Activated CD4-positive, alpha-beta T cell treated with anti-CD3 and anti-CD28 coated beads, Interleukin-2, amount 50 U/mL, for 16 hours (primary cell): ENCODE measurements around the gene WDR88.
A peak's percentile ranks its signal among the peaks of the same experiment; 100 is the strongest.
"Not testable (repeated sequence)": the region's sequence is repeated elsewhere in the genome, so short reads cannot be mapped to it uniquely, and the experiment has no call there.

Experiments
- DNase-seq: peaks from one replicate; pipeline ENCODE4 v3.0.0-alpha.2; 2020

WDR88 gene

DNA sequence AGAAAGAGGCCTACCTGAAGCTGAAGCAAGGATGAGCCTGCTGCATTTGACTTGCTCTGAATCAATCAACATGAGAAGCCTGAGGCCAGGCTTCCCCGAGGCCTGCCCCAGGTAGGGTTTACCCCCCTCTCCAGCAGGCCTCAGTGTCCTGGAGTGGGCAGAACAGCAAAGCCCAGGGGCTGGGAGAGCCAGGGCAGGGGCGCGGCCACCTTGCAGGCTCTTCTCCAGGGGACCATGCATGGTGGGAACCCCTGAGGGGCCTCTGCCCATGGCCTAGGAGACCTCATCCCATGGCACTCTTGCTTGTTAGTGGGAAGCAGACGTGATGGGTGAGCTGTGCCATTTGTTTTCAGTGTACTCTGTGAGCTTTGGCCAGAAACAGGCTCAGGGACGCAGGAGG, 42.3 kb downstream of the WDR88 start:
- DNase-seq = no peak

DNA sequence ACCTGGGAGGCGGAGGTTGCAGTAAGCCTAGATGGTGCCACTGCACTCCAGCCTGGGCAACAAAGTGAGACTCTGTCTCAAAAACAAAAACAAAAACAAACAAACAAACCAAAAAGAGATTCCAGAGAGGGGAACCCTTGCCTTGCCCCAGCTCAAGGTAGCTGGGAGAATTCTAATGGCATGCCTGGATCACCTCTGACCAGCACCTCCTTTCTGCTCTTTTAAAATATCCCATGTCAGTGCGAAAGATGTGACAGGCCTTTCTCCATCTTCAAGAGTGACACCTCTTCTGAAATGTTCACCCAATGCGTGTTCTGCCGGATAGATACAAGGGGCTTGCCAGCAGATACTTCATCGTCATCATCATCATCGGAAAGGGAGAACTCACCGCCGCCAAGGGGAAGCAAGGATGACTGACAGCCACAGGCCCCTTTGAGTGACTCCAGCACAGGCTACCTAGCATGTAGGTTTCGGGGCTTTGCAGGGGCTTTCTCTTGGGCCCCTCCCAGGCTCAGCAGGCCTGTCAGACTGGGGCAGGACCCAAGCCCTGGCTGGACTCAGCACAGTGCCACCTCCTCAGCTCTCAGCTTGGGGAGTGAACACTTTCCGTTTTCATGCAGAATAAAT, 43.4 kb downstream of the WDR88 start:
- DNase-seq = no peak

DNA sequence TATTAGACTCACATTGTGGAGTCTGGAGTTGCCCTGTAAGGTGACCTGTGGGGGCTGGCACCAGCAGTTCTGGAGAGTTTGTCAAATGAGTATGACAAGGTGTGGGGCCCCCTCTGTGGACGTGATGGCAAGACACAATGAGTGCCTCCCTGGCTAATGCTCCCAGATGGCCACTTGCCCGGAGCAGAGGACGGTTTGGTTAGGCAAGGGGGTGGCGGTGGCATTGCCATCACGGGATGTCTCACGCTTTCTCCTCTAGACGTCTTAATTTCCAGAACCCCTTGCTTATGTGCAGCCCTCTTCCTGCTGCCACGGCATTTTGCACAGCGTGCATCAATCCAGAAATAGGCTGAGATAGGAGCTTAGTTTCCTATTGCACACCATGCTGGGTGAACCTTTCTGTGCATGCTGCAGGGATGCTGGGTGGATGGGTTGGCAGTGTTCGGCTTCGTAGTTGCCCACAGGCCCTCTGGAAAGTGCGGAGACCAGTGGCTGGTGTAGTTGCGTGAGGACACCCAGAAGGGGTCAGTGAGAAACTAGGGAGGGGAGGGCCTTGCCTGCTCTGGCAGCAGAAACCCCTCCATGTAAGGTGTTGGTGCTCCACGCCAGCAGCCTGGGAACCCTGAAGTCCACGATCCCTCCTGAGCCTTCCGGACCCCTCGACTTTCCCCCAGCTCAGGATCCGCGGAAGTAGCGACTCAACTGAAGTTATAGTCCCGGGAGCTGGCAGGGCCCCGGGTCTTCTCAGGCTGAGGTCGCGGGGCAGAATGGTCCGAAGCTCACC, 44.2 kb downstream of the WDR88 start:
- DNase-seq = peak; percentile 18

DNA sequence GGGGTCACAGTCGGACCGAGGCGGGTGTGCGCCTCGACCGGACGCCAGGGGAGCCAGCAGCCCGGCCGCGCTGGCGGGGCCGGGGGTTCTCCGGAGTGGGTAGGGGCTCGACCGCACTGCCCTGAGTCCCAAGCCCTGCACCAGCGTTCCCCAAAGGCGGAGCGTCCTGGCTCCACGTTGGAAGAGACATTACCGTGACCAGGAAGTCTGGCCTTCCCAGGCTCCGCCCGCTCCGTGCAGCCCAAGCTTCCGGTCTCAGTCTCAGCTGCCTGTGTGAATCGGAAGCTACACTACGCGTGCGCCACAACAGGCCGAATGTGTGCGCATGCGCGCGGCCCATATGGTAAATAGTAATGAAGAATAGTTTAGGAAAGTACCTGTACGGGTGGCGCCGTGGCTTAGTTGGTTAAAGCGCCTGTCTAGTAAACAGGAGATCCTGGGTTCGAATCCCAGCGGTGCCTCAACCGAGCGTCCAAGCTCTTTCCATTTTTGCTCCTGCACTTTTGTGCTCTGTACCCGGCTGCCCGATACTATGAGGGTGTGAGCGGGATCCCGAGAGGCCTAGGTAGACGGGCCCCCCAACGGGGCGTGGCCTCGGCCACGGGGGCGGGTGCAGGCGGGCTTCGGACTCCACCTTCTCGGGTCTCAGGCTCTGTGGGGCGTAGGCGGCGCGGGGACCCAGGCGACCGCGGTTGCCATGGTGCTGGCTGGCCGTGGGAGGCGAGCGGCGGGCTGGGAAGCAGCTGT, 44.9 kb downstream of the WDR88 start:
- peak; percentile 99 for DNase-seq

DNA sequence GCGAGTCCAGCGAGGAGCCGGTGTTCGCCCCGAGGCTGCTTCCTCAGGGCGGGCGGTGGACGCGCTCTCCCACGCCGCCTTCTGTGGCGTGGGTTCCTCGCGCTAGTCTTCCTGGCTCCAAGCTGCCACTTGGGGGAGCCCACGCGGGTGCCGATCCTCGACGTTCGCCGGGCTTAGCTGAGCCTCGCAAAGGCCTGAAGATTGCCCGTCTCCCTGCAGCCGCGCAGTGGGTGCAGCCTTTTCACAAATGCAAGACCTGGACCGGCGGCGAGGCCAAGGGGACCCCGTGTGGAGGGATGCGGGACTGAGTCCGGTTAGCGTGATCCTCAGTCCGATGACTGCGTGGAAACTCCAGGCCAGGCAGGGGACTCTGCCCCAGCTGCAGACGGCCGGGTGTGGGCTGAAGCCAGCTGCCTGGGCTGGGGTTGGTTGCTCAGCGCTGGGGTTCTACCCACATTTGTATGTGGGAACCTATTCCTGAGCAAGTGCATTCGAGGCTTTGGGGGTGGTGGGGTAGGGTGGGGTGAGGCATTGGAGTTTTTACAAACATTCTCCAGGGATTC, 45.6 kb downstream of the WDR88 start:
- no peak for DNase-seq

DNA sequence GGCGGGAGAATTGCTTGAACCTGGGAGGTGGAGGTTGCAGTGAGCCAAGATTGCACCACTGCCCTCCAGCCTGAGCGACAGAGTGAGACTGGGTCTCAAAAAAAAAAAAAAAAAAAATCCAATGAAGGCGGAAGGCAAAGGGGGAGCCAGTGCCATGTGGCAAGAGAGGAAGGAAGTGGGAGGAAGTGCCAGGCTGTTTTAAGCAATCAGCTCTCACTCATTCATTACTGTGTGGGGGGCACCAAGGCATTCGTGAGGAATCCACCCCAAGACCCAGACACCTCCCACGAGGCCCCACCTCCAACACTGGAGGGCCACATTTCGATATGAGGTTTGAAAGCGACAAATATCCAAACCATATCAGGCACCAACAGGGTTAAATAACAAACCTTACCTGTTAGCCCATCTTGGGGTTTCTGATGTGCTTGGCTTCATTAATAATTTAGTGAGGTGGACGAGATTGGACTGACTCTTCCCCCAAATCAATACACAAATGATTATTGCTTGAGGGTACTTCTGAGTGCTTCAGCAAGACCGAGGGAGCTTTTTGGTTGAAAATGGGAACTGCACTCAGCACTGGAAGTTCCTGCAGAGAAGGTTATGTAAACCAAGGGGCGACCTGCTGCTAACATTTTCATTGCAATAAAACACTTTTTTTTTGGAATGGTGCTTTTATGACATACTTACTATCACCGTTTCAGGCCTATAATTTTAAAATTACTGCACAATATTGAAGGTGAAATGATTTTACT, 54.7 kb downstream of the WDR88 start:
- DNase-seq = no peak

DNA sequence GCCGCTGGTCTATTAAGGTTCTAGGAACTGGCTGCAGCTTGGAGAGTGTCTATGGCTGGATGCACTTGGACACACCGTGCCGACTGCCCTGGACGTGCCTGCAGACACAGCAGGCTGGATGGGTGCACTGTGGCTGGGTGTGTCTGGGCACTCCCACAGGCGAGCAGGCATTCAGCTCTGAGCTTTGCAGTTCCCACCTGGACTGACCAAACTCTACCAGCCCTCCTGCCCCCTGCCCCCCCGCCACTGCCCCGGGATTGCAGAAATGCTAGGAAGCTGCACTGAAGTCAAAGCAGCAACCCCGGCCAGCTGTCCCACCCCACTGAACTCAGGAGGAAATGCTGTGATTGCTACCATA, 55.2 kb downstream of the WDR88 start:
- no peak for DNase-seq

DNA sequence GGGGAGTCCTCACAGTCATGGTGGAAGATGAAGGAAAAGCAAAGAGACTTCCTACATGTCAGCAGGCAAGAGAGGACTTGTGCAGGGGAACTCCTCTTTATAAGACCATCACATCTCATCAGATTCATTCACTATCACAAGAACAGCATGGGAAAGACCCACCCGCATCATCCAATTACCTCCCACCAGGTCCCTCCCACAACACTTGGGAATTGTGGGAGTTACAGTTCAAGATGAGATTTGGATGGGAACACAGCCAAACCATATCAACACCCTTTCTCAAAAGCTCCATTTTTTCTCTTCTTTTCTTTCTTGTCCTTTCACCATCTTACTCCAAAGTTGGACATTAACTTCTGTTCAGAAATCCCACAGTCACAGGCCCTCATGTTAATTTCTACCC, 57.5 kb downstream of the WDR88 start:
- no peak for DNase-seq

DNA sequence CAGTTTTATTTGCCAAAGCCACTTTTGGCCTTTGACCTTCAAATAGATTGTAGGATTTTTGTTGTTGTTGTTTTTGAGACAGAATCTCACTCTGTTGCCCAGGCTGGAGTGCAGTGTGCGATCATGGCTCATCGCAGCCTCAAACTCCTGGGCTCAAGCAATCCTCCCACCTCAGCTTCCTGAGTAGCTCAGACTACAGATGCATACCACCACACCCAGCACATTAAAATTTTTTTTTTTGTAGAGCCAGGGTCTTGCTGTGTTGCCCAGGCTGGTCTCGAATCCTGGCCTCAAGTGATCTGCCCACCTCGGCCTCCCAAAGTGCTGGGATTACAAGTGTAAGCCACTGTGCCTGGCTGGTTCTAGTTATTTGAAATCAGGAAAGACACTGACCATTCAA, 59.2 kb downstream of the WDR88 start:
- DNase-seq = not testable (repeated sequence)

DNA sequence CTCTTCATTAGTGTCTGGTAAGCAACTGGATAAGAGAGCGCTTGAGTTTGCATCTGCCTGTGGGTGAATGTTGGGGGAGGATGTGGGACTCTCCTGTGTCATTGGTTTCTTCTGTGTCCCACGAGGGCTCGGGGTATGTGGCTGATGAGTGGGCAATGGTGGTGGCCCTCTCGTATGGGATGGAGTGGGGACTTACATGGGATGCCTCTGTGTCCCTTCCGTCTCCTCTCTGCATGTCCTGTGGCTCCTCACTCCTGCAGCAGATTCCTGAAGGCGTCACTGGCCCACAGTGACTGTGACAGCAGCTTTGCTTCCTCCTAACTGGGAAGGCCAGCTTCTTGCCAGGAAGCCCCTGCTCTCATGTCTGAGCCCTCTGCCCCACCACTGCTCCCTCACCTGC, 59.6 kb downstream of the WDR88 start:
- no peak for DNase-seq

DNA sequence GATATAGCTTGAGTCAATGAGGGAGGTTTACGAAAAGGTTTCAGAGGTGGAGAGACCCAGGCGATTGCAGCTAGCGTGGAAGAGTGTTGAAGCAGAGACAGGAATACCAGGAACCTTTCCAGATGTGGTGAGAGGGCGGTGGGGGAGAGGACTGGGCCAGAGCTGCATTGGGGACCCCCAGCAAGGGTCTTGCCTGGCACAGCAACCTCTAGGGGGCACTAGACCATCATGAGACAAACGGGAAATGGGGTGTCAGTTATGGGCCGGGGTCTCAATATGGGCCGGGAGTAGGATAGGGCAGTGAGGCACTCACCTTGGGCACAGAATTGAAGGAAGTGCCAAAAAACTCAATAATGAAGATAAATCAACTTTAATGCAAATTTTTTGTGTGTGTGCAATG, 60.1 kb downstream of the WDR88 start:
- DNase-seq = no peak

DNA sequence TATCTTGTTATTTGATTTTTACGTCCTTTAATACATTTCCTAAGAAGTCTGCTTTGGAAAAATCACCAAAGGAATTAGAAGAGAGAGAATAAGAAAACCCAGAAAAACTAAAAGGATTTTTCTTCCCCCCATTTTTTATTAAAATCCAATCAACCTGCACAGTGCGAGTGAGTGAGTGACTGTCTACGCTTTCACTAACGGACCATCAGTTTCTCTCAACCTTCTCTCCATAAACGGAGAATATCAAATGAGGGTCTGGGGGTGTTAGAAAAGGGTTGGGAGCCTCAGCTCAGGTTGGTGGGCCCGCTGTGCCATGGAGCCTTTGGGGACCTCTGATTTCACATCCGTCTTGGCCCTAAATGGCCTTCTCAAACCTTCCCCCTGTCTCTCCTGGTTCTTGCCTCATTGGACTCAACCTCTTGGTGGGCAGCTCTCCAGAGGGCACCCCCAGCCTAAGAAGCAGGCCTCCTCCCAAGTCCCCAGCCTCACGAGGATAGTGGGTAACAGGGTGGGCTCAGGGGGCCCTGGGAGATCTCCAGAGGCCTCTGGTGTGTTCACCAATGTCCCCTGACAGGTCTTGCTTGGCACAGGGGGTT, 61.5 kb downstream of the WDR88 start:
- DNase-seq = no peak

DNA sequence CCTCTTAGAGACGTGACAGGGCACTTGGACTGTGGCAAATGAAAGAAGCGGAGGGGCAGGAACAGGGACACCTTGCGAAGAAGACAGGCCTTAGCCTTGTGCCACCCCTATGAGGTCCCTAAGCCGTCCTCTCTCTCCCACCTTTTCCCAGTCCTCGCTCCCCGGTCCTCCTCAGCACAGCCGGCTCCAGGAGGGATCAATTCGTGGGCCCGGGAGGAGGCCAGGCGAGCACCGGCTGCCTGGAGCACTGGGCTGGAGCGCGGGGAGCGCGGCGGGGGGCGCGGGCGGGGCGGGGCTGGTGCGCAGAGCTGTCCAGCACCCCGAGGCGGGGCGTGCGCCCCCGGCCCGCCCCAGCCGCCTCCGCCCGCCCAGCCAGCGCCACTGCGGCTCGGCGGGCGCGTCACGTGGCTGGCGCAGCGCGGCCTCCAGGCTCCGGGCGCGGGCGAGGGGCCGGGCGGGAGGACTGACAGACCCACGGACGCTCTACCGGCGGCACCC, 62.0 kb downstream of the WDR88 start, which contains the start of gene LRP3:
TSS of gene LRP3 (plus strand) at position 466 of the 498 bp plus-strand sequence. CDS start 456 bp downstream, outside the sequence.
- no peak for DNase-seq

DNA sequence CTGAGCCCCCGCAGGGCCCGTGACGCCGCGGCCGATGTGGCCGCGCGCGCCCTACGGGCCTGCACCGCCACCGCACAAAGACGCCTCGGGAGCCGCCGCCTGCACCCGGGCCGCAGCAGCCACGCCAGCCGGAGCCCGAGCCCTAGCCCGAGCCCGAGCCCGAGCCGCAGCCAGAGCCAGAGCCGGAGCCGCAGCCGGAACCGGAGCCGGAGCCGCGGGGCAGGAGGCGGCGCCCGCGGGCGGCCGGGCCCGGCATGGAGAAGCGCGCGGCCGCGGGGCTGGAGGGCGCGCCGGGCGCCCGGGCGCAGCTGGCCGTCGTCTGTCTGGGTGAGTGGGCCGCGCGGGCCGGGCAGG, 62.6 kb downstream of the WDR88 start:
- DNase-seq = no peak

DNA sequence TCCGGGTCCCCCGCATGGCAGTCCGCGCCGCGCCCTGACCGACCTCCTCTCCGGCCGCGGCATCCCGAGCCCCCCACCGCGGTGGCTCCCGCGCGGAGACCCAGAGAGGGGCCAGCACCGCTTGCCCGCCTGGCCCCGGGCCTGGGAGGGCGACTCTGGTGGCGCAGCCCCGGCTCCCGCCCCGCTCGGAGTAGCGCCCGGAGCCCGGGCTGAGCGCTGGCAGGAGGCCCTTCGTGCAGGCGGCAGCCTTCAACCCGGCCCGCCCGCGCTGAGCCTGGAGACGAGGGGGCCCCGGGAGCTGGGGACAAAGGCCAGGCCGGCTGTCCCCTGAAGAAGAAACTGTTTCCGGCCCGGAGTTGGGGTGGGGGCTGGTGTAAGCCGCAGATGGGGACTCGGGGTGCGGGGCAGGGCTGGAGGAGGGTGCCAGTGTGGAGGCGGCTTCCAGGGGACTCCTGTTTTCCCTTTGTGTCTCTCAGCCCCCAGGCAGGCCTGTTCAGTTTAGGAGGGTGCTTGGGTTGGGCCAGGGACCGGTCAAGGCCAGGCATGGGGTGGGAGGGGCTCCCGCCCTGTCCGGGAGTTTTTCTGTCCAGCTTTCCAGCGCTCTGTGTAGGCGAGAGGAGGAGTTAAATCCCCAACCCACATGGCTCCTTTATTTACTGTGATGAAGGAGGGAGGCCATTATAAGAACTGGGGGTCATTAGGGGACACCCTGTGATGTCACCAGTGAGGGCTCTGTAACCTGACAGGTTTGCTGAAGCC, 63.2 kb downstream of the WDR88 start:
- DNase-seq = no peak

DNA sequence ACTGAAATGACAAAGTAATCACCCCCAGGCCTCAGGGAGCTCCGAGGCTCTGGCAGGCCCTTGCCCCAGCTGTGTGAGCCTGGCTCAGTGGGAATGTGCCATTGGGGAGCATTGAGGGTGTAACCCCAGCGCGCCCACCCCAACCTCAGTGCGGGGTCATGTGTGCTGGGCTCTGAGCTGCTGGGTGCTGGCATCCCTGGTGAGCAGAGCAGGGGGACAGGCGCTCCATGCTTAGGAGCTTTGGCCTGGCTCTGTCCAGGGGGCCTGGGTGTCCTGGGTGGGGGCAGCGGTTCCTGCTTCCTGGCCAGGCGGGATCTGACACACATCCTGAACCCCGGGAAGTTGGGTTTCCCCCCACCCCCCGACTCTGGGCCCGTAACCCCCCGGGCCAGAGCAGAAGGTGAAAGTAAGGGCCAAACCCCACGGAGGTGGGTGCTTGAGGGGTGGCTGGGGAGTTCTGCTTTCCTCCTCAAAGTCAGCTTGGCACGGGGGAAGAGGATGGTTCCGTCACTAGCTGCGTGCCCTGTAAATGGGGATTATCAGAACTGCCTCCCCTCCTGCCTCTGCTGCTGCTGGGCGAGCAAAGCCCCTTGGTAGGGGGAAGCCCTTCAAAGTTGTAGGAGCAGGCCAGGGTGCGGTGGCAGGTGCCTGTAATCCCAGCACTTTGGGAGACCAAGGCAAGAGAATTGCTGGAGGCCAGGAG, 63.9 kb downstream of the WDR88 start:
- no peak for DNase-seq

DNA sequence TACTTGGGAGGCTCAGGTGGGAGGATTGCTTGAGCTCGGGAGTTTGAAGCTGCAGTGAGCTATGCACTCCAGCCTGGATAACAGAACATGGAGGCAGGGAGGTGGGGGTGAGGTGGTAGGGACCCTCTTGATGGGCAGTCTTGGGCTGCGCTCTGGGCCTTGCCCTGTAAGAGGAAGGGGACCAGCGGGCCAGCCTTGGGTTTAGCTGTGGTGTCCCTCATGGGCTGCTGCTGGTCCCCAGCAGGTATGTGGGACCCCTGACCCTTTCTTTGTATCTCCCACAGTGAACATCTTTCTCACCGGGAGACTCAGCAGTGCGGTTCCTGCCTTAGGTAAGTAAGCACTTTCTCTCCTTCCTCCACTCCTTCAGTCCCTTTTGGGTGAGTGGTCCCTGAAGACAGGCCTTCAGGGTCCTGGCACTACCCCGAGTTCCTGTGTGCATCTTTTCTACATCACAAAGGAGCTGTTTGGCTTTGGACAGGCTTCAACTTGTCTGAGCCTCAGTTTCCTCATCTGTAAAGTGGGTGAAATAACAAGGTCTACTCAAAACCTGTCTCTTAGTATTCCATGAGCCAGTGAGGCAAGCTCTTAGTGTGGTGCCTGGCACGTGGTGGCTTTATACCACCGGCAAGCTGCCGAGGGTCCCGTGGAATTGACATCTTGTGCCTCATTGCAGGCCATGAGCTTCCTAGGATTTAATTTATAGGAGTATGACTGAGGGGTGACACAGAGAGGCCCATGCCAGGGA, 64.7 kb downstream of the WDR88 start:
- DNase-seq = no peak

DNA sequence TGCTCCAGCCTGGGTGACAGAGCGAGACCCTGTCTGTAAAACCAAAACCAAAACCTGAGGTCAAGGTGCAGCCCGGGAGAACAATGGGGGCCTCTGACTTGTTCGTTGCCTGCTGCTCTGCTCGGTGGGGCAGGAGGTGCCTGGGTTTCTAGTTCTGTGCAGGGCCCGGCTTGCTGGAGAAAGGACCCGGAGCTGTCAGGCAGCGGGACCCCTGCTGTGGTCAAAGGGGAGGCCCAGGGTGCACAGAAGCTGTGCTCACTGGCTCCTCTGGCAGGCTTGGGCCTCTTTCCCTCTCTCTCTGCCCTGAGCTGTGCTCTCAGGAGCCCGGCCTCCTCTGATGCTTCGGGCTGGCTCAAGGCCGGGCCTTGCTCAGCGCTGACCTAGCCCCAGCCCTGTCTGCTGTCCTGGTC, 65.7 kb downstream of the WDR88 start:
- no peak for DNase-seq

DNA sequence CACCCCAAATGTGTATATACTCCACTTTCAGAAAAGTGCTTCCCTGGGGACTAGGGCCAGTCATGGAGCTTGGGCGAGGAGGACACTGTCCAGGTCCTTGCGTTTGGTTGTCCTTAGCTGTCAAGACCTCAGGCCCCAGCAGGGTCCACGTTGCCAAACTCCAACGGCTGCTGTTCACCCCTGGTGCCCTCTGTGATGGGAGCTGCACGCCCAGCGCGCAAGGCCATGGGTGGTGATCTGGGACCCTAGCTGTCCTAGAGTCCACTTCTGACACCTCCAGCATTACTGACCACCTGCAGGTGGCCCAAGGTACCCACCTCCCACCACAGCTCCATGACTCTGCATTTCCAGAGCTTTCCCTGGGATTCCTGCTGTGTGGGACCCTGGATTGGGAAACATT, 66.3 kb downstream of the WDR88 start:
- DNase-seq = no peak
